H1 (cell line): ENCODE data around the gene KDM2A. TPM values are rescaled to one million over a fixed set of nuclear protein-coding genes. Genes with fewer than 3 reads are reported as not detected.

Experiments used
- CTCF ChIA-PET: fragments of 300-600 bp; sonication (Branson Sonifier 250); formaldehyde crosslinking; loops from one replicate; lab custom pipeline; 2021; ENCODE audit not compliant: partially characterized antibody; lab: Charles Lee
- POLR2A ChIA-PET: fragments of 300-600 bp; sonication (Branson Sonifier 250); formaldehyde crosslinking; loops from one replicate; lab custom pipeline; 2021; ENCODE audit warnings: inconsistent platforms; ENCODE audit not compliant: partially characterized antibody; lab: Charles Lee
- DNase-seq, 2 experiments: peaks; one replicate each; pipeline versions ENCODE4 v3.0.0 to v3.0.0-alpha.2; 2010 to 2022; ENCODE audit warnings: low spot score in 2 of 2, low read depth in 1 of 2, mixed read lengths in 1 of 2
- FAIRE-seq: peaks from 2 replicates; lab custom pipeline; 2011; peaks lifted over from hg19 to GRCh38; lab: Jason Lieb, UNC
- H2AFZ ChIP-seq: 2 replicates; pipeline ENCODE4 v1.8.1; 2012; ENCODE audit warnings: low read length, inconsistent platforms
- H2AK5ac ChIP-seq: 2 replicates; pipeline ENCODE4 v1.6.1; 2013; ENCODE audit warnings: low read depth, low read length
- H2BK120ac ChIP-seq: replicated peaks from 2 replicates; pipeline ENCODE3; 2013; ENCODE audit warnings: low read depth, low read length, inconsistent platforms
- H2BK12ac ChIP-seq: 2 replicates; pipeline ENCODE4 v1.6.1; 2013; ENCODE audit warnings: low read depth, low read length
- H2BK15ac ChIP-seq: 2 replicates; pipeline ENCODE4 v1.6.1; 2013; ENCODE audit warnings: low read length
- H2BK20ac ChIP-seq: 2 replicates; pipeline ENCODE4 v1.6.1; 2013; ENCODE audit warnings: low read length
- H2BK5ac ChIP-seq: 2 replicates; pipeline ENCODE4 v1.6.1; 2013; ENCODE audit warnings: low read depth, low read length
- H3K14ac ChIP-seq: 2 replicates; pipeline ENCODE4 v1.6.1; 2013; ENCODE audit warnings: inconsistent platforms; ENCODE audit not compliant: insufficient read length
- H3K18ac ChIP-seq: 2 replicates; pipeline ENCODE4 v1.6.1; 2013; ENCODE audit warnings: low read length; ENCODE audit errors: extremely low read depth
- H3K23ac ChIP-seq: 2 replicates; pipeline ENCODE4 v1.6.1; 2013; ENCODE audit warnings: inconsistent platforms; ENCODE audit not compliant: insufficient read length
- H3K23me2 ChIP-seq: 2 replicates; pipeline ENCODE4 v1.6.1; 2013; ENCODE audit warnings: low read depth, low read length
- H3K27ac ChIP-seq: 2 replicates; pipeline ENCODE4 v1.6.1; 2011; ENCODE audit warnings: low read depth, low read length, inconsistent platforms
- H3K27me3 ChIP-seq, 4 experiments: replicated peaks in 1 of 4; 1 replicate in 1 of 4; 2 replicates in 3 of 4; pipeline versions ENCODE4 v1.6.1 to v1.8.1; 2011 to 2013; ENCODE audit warnings: low read length in 3 of 4, mild to moderate bottlenecking in 3 of 4, inconsistent platforms in 2 of 4, mixed read lengths in 2 of 4, moderate library complexity in 1 of 4; ENCODE audit not compliant: control insufficient read depth in 3 of 4, insufficient read depth in 3 of 4; ENCODE audit errors: extremely low read depth in 1 of 4
- H3K36me3 ChIP-seq, 4 experiments: 2 replicates each; pipeline versions ENCODE4 v1.6.1 to v1.8.1; 2011 to 2013; ENCODE audit warnings: mild to moderate bottlenecking in 4 of 4, low read length in 3 of 4, moderate library complexity in 2 of 4, control low read depth in 1 of 4, inconsistent platforms in 1 of 4; ENCODE audit not compliant: insufficient read depth in 4 of 4, control insufficient read depth in 2 of 4
- H3K4ac ChIP-seq: replicated peaks from 2 replicates; pipeline ENCODE3; 2013; ENCODE audit warnings: low read length, low read depth, mixed read lengths, inconsistent platforms; ENCODE audit not compliant: insufficient read length
- H3K4me1 ChIP-seq, 4 experiments: replicated peaks in 1 of 4; 1 replicate in 1 of 4; 2 replicates in 3 of 4; pipeline versions ENCODE4 v1.6.1 to v1.8.1; 2011 to 2013; ENCODE audit warnings: low read length in 3 of 4, inconsistent platforms in 2 of 4, mixed read lengths in 1 of 4; ENCODE audit not compliant: insufficient read depth in 4 of 4, control insufficient read depth in 3 of 4
- H3K4me2 ChIP-seq, 2 experiments: 2 replicates each; pipeline versions ENCODE4 v1.6.1 to v1.8.1; 2011 to 2013; ENCODE audit warnings: low read depth in 2 of 2, low read length in 2 of 2, control low read depth in 1 of 2, inconsistent platforms in 1 of 2, mild to moderate bottlenecking in 1 of 2; ENCODE audit not compliant: insufficient read depth in 1 of 2
- H3K4me3 ChIP-seq, 4 experiments: fragments of 200-600, 300-600 bp in 1 of 4; sonication (generic), shearing (Covaris generic), sonication (Bioruptor Twin) in 1 of 4; 2 replicates each; pipeline versions ENCODE4 v1.5.1 to v1.8.1; 2011 to 2016; ENCODE audit warnings: low read length in 4 of 4, low read depth in 3 of 4, control low read depth in 2 of 4, inconsistent platforms in 2 of 4, mild to moderate bottlenecking in 2 of 4, mixed read lengths in 1 of 4, moderate library complexity in 1 of 4; ENCODE audit not compliant: insufficient read depth in 2 of 4; ENCODE audit errors: extremely low read depth in 1 of 4
- H3K56ac ChIP-seq: replicated peaks from 2 replicates; pipeline ENCODE3; 2013; ENCODE audit warnings: low read depth, mild to moderate bottlenecking, mixed read lengths, low read length, inconsistent platforms; ENCODE audit not compliant: insufficient read length
- H3K79me1 ChIP-seq: 2 replicates; pipeline ENCODE4 v1.6.1; 2013; ENCODE audit warnings: low read depth, low read length, control low read depth
- H3K79me2 ChIP-seq, 2 experiments: 2 replicates each; pipeline versions ENCODE4 v1.6.1 to v1.8.1; 2012 to 2013; ENCODE audit warnings: low read length in 2 of 2, mild to moderate bottlenecking in 2 of 2, inconsistent platforms in 1 of 2; ENCODE audit not compliant: insufficient read depth in 2 of 2, control insufficient read depth in 1 of 2
- H3K9ac ChIP-seq, 4 experiments: replicated peaks in 1 of 4; 1 replicate in 1 of 4; 2 replicates in 3 of 4; pipeline versions ENCODE4 v1.6.1 to v1.8.1; 2011 to 2013; ENCODE audit warnings: low read depth in 3 of 4, low read length in 3 of 4, control low read depth in 2 of 4, mild to moderate bottlenecking in 2 of 4, moderate library complexity in 2 of 4, inconsistent platforms in 1 of 4; ENCODE audit errors: extremely low read depth in 1 of 4
- H3K9me3 ChIP-seq, 2 experiments: 2 replicates each; pipeline versions ENCODE4 v1.6.1 to v1.8.1; 2012 to 2013; ENCODE audit warnings: mild to moderate bottlenecking in 2 of 2, moderate library complexity in 2 of 2, control low read depth in 1 of 2, inconsistent platforms in 1 of 2, low read depth in 1 of 2, low read length in 1 of 2, mixed read lengths in 1 of 2; ENCODE audit not compliant: insufficient read depth in 2 of 2
- H4K20me1 ChIP-seq, 2 experiments: replicated peaks in 1 of 2; 2 replicates each; pipeline versions ENCODE3 to v1.8.1; 2011 to 2013; ENCODE audit warnings: inconsistent platforms in 2 of 2, low read length in 2 of 2, mild to moderate bottlenecking in 1 of 2; ENCODE audit not compliant: insufficient read depth in 2 of 2, control insufficient read depth in 1 of 2
- H4K5ac ChIP-seq: 2 replicates; pipeline ENCODE4 v1.6.1; 2013; ENCODE audit warnings: low read length, low read depth, mixed read lengths, inconsistent platforms; ENCODE audit not compliant: insufficient read length
- H4K8ac ChIP-seq: 2 replicates; pipeline ENCODE4 v1.8.0; 2013; ENCODE audit warnings: mild to moderate bottlenecking, moderate library complexity, low read length, inconsistent platforms; ENCODE audit not compliant: insufficient read depth; ENCODE audit errors: extremely low read depth
- H4K91ac ChIP-seq: replicated peaks from 2 replicates; pipeline ENCODE3; 2013; ENCODE audit warnings: low read length, mixed read lengths, inconsistent platforms; ENCODE audit not compliant: insufficient read length
- ATF2 ChIP-seq: IDR thresholded peaks from 2 replicates; pipeline ENCODE4 v1.6.1; 2012; ENCODE audit warnings: low read length, inconsistent platforms
- CEBPB ChIP-seq: IDR thresholded peaks from 2 replicates; pipeline ENCODE4 v1.6.1; 2012; ENCODE audit warnings: low read depth, low read length
- EP300 ChIP-seq, 2 experiments: IDR thresholded peaks; 1 replicate in 1 of 2; 2 replicates in 1 of 2; pipeline ENCODE4 v1.6.1; 2011 to 2012; ENCODE audit warnings: low read depth in 2 of 2, low read length in 2 of 2, mild to moderate bottlenecking in 2 of 2, borderline replicate concordance in 1 of 2, inconsistent platforms in 1 of 2, moderate library complexity in 1 of 2
- HDAC6 ChIP-seq: IDR thresholded peaks from one replicate; pipeline ENCODE4 v1.7.1; 2012; ENCODE audit warnings: low read depth, mild to moderate bottlenecking, inconsistent platforms, low read length, moderate library complexity
- PHF8 ChIP-seq: fragments of 200-600 bp; sonication (generic); conservative IDR thresholded peaks from 2 replicates; pipeline ENCODE4 v1.7.1; 2012; ENCODE audit warnings: low read depth, mild to moderate bottlenecking, inconsistent platforms, low read length, moderate library complexity
- POLR2A ChIP-seq, 2 experiments: IDR thresholded peaks; 1 replicate in 1 of 2; 2 replicates in 1 of 2; pipeline ENCODE4 v1.6.1; 2011; ENCODE audit warnings: low read depth in 2 of 2, low read length in 2 of 2, mild to moderate bottlenecking in 2 of 2; ENCODE audit errors: control extremely low read depth in 1 of 2
- RFX5 ChIP-seq: IDR thresholded peaks from 2 replicates; pipeline ENCODE4 v1.6.1; 2011; ENCODE audit warnings: low read depth, low read length, improper control_type of control experiment, borderline replicate concordance
- SIN3A ChIP-seq, 2 experiments: IDR thresholded peaks in 1 of 2; conservative IDR thresholded peaks in 1 of 2; 2 replicates each; pipeline ENCODE4 v1.6.1; 2011 to 2012; ENCODE audit warnings: low read length in 2 of 2, improper control_type of control experiment in 1 of 2, low read depth in 1 of 2, mild to moderate bottlenecking in 1 of 2
- TCF12 ChIP-seq: IDR thresholded peaks from 2 replicates; pipeline ENCODE4 v1.6.1; 2011; ENCODE audit warnings: low read depth, mild to moderate bottlenecking, low read length
- WGBS, 2 experiments: shearing (Covaris generic) in 1 of 2; methylation state at CpG; one replicate each; pipeline versions ENCODE4 v1.1.6 to v1.1.7; 2013 to 2015; ENCODE audit warnings: low lambda C conversion rate in 2 of 2, mixed read lengths in 2 of 2, inconsistent platforms in 1 of 2, low coverage in 1 of 2, missing lambda C conversion rate in 1 of 2; ENCODE audit not compliant: insufficient replicate concordance in 2 of 2, insufficient coverage in 1 of 2, insufficient read length in 1 of 2; ENCODE audit errors: extremely low coverage in 1 of 2, missing lambda C conversion rate in 1 of 2; 5-methylcytosine and 5-hydroxymethylcytosine counted together
- polyA plus RNA-seq, 7 experiments: library from polyadenylated mRNA; depleted of rRNA in 3 of 7; stranded (reverse) in 5 of 7; unstranded in 2 of 7; fragments of >200 nt in 5 of 7; fragments of 200-250 nt in 2 of 7; gene quantifications; 1 replicate in 5 of 7; 2 replicates in 1 of 7; 4 replicates in 1 of 7; pipeline versions ENCODE4 v1.2.1 to v1.2.3, GENCODE V29; 2011 to 2013; ENCODE audit warnings: missing spikeins in 2 of 7, mixed read lengths in 2 of 7
- total RNA-seq: library from RNA; stranded (reverse); fragmentation: NEBNext Ultra II Directional; extraction: Animal tissue kit (Norgen Biotek cat#: 25700); gene quantifications from 2 replicates; pipeline ENCODE4 v1.2.1, GENCODE V29; 2021

KDM2A gene
- total and polyA plus RNA-seq, 2 of the 8 experiments (the other 6 are each of a cell fraction or from before 2014, with no cell fraction given): 55.4 to 66.2 TPM

DNA sequence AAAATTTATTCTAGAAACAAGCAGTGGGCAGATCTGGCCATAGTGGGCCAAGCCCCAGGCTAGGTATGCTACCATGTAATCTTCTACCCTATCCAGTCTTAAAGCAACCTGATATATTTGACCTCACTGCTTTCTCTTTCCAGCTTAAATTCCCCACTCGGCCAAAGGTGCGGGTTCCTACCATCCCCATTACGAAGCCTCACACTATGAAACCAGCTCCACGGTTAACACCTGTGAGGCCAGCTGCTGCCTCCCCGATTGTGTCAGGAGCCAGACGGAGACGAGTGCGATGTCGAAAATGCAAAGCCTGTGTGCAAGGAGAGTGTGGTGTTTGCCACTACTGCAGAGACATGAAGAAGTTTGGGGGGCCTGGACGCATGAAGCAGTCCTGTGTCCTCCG lies 126.0 kb downstream of the KDM2A start:
- Histone ChIP-seq H3K4me2 (no peak overlapping the region), H4K20me1 (peaks cover 3 to 11% of the 10 kb centered on the region in 2 experiments), H2BK20ac (no peak overlapping the region), H3K23me2 (peaks cover 9% of the 10 kb centered on the region), H3K9ac (no peak overlapping the region), H3K56ac (no peak overlapping the region)
- WGBS, 2 experiments: 91% methylated on average over 11 of the region's 11 CpGs; no CpG with 5 or more reads in 1 of the 2 experiments
- FAIRE-seq (no peak), DNase-seq (no peak)
- POLR2A ChIA-PET: interaction anchor here (0.6 to 3.2 kb wide), 4 partner anchors 9 to 20 kb away, joined by 3 to 15 read pairs (median 4); no protein-coding TSS in a partner anchor
- TF ChIP-seq HDAC6: no peak
- TF ChIP-seq CEBPB: no peak
- no peak for TF ChIP-seq PHF8
- TF ChIP-seq POLR2A (IDR thresholded peaks at IDR 0.05; ENCODE audit: control extremely low read depth in 1 of 2, low read depth in 2 of 2, low read length in 2 of 2): no peak
- no peak for TF ChIP-seq ATF2
- no peak for TF ChIP-seq EP300 (IDR thresholded peaks at IDR 0.05; ENCODE audit: borderline replicate concordance in 1 of 2, low read depth in 2 of 2, low read length in 2 of 2)
- TF ChIP-seq TCF12: no peak
- no peak for TF ChIP-seq SIN3A (conservative IDR thresholded peaks at IDR 0.05 in 1 of 2, IDR thresholded peaks at IDR 0.05 in 1 of 2; ENCODE audit: low read depth in 1 of 2, low read length in 2 of 2)
- no peak for TF ChIP-seq RFX5
- TF ChIP-seq, all 59 proteins: peak for 0
- no peaks in the 10 kb centered on the region for H3K9me3 ChIP-seq
- H2BK120ac ChIP-seq: no peak overlapping the region
- peaks cover 36 to 80% (median 61%) of the 10 kb centered on the region in 4 experiments for H3K36me3 ChIP-seq
- no peak overlapping the region for H3K23ac ChIP-seq
- H4K5ac ChIP-seq: no peak overlapping the region
- H3K27me3 ChIP-seq: no peaks in the 10 kb centered on the region
- no peak overlapping the region for H4K91ac ChIP-seq
- no peak overlapping the region for H3K4me3 ChIP-seq
- CTCF ChIA-PET: interaction anchor here (0.7 to 1.4 kb wide), 3 partner anchors 9 to 17 kb away, joined by 3 to 4 read pairs (median 3); no protein-coding TSS in a partner anchor
- H3K14ac ChIP-seq: no peak overlapping the region
- no peak overlapping the region for H2BK12ac ChIP-seq
- H3K18ac ChIP-seq: no peak overlapping the region
- peaks cover 14 to 45% of the 10 kb centered on the region in 2 experiments for H3K79me2 ChIP-seq
- H3K4ac ChIP-seq: no peak overlapping the region
- H2BK5ac ChIP-seq: no peak overlapping the region
- no peak overlapping the region for H2AFZ ChIP-seq
- no peak overlapping the region for H3K27ac ChIP-seq
- no peak overlapping the region for H4K8ac ChIP-seq
- peaks cover 13% of the 10 kb centered on the region; the same call in 1 of the 2 replicates for H3K79me1 ChIP-seq
- no peak overlapping the region for H2AK5ac ChIP-seq
- H3K4me1 ChIP-seq: peaks cover 0 to 3% (median 0%) of the 10 kb centered on the region in 4 experiments; a peak in 1 of 7 replicates
- H2BK15ac ChIP-seq: no peak overlapping the region
